GM10266 (cell line): ENCODE data around the gene C2CD4C.

ENCODE experiments used
- DNase-seq: peaks from one replicate; pipeline ENCODE4 v3.0.0; 2012; ENCODE audit errors: extremely low spot score
- CTCF ChIP-seq: IDR thresholded peaks from 2 replicates; pipeline ENCODE4 v1.5.1; 2012; ENCODE audit warnings: mild to moderate bottlenecking, low read depth; ENCODE audit not compliant: control insufficient read depth, insufficient read depth; ENCODE audit errors: missing control alignments

Gene C2CD4C

DNA sequence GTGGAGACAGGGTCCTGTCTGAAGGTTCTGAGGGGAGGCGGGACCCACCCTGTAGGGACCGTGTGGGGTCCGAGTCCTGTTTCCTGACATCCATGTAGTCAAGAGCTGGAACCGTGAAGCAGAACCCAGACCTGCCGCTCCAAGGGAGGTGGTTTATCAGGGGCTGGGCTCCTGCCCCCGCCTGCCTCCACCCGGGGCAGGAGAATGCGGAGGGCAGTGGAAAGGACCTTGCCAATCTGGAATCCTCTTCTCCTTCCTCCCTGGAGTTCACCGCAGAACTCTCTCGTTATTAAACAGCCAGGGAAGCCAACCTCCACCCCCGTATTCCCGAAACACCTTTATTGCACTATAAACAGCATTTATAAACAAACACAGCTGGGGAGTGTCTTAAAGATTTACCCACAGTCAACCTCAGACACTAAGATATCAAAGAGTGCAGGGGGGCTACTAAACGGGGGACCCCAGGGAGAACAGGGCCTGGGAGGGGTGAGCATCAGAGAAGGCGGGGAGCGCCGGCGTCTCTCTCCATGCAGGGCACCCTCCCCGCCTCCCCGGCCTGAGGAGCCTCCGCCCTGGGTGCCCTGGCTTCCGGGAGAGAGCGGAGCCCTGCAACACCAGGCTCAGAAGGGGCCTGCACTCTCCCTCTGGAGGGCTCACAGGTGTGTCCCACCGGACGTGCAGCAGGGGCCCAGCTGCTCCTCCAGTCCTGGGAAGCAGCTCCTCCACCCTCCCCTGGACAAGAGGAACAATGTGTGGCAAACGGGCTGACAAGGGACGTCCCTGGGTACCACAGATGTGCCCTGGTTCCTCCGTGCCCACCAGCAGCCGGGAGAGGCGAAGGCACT, 3.6 kb downstream of the C2CD4C start:
- no peak for TF ChIP-seq CTCF
- DNase-seq: no peak

GRCh38 chr19:403221-404027, 5.5 kb downstream of the C2CD4C start:
- no peak for DNase-seq
- no peak for TF ChIP-seq CTCF

- no peak for DNase-seq
Measured at GRCh38 chr19:402786-403185, 6.2 kb downstream of the C2CD4C start.

GRCh38 chr19:401866-402511, 7.0 kb downstream of the C2CD4C start:
- no peak for DNase-seq

More at GRCh38 chr19:402786-403185, 6.2 kb downstream of the C2CD4C start:
- TF ChIP-seq CTCF: no peak

DNA sequence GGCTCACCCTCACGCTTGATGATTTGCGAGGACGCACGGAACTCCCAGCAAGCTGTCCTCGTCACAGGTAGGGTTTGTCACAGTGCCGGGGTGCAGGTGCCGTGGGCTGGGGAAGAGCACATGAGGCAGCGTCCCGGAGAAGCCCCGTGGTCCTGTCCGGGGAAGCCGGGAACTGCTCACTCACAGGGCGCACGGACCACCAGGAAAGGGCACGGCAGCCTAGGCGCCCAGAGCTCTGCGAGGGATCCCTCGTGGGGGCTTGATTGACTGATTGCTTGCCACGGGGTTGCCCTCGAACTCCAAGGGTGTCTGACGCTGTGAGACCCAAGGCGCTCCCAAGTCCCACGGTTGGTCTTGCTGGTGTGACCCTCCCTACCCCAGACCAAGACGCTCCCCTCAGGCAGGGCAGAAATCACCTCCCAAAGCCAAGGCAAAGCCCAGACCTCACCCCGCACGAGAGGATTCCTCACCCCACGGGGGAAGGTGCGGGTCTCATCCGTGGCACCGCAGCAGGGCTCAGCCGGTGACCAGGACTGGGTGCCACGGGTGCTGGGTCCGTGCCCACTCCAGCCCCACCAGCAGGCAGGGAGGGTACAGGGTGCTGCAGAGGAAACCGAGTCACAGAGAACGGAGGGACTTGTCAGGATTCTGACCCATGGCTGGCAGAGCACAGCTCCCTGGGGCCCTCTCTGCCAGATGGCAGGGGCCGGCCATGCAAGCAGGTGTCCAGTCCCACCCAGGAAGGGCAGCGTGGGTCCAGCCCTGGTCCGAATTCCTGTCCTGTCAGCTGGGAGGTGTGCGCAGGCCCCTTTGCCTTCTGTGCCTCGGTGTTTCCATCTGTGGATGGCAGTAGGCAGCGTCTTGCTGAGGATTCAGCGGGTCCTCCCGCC, 7.7 kb downstream of the C2CD4C start:
- TF ChIP-seq CTCF: no peak
- DNase-seq: no peak

More at GRCh38 chr19:401866-402511, 7.0 kb downstream of the C2CD4C start:
- TF ChIP-seq CTCF: no peak

GRCh38 chr19:399370-399769, 9.6 kb downstream of the C2CD4C start:
- TF ChIP-seq CTCF: no peak

More at GRCh38 chr19:399370-399769, 9.6 kb downstream of the C2CD4C start:
- no peak for DNase-seq
